HEK293T (cell line): Measurements from ENCODE around the gene DCPS.

Experiments used
- BHLHE40 ChIP-seq: fragments of 450-650 bp; IDR thresholded peaks from 2 replicates; pipeline ENCODE4 v1.6.1; 2016; ENCODE audit warnings: mild to moderate bottlenecking, moderate library complexity, borderline replicate concordance
- CTBP1 ChIP-seq: fragments of 450-650 bp; IDR thresholded peaks from 2 replicates; pipeline ENCODE4 v1.6.1; 2016; ENCODE audit warnings: borderline replicate concordance
- ELF4 ChIP-seq: fragments of 450-650 bp; IDR thresholded peaks from 2 replicates; pipeline ENCODE4 v1.6.1; 2017; ENCODE audit warnings: antibody characterized with exemption
- FOXA1 ChIP-seq: fragments of 450-650 bp; IDR thresholded peaks from 2 replicates; pipeline ENCODE4 v1.6.1; 2016; ENCODE audit warnings: mild to moderate bottlenecking
- FOXK2 ChIP-seq: fragments of 450-650 bp; IDR thresholded peaks from 2 replicates; pipeline ENCODE4 v1.6.1; 2016; ENCODE audit warnings: mild to moderate bottlenecking
- FOXM1 ChIP-seq: fragments of 450-650 bp; IDR thresholded peaks from 2 replicates; pipeline ENCODE4 v1.6.1; 2017; ENCODE audit warnings: mild to moderate bottlenecking, borderline replicate concordance
- NFRKB ChIP-seq: fragments of 450-650 bp; IDR thresholded peaks from 2 replicates; pipeline ENCODE4 v1.6.1; 2016; ENCODE audit warnings: mild to moderate bottlenecking, moderate library complexity
- TARDBP ChIP-seq: fragments of 450-650 bp; IDR thresholded peaks from 2 replicates; pipeline ENCODE4 v1.6.1; 2016
- ZNF384 ChIP-seq: fragments of 450-650 bp; IDR thresholded peaks from 2 replicates; pipeline ENCODE4 v1.6.1; 2016
- TF ChIP-seq, protein P1 (sequence below): fragments of 450-650 bp; IDR thresholded peaks from 2 replicates; pipeline ENCODE4 v1.6.1; 2016

DNA sequence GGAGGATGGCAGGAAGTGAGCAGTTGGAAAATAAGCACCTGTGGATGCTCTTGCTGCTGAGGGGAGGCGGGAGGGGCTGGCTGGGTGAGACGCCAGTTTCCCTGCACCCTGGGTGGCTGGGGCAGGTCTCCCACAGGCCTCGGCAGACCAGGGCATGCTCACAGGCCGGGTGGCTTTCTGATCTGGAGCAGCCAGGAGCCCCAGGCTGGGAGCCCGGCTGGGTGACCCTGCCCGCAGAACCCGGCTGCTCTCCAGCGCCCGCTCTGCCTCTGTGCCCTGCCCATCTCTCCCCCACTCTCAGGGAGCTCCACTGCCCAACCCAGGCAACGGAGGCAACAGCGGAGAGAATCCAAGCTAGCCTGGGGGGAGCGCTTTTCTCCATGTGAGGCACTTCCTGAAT lies 24.6 kb downstream of the DCPS start:
- TF ChIP-seq, protein P1, sequence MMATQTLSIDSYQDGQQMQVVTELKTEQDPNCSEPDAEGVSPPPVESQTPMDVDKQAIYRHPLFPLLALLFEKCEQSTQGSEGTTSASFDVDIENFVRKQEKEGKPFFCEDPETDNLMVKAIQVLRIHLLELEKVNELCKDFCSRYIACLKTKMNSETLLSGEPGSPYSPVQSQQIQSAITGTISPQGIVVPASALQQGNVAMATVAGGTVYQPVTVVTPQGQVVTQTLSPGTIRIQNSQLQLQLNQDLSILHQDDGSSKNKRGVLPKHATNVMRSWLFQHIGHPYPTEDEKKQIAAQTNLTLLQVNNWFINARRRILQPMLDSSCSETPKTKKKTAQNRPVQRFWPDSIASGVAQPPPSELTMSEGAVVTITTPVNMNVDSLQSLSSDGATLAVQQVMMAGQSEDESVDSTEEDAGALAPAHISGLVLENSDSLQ = no peak
- no peak for TF ChIP-seq ELF4
- no peak for TF ChIP-seq FOXM1
- no peak for TF ChIP-seq ZNF384
- no peak for TF ChIP-seq BHLHE40
- TF ChIP-seq NFRKB = no peak
- no peak for TF ChIP-seq FOXA1
- TF ChIP-seq TARDBP = no peak
- TF ChIP-seq FOXK2 = no peak
- no peak for TF ChIP-seq CTBP1
